ENCODE measurements around the gene SDC1. TPM values are rescaled to one million over a fixed set of nuclear protein-coding genes. Genes with fewer than 3 reads are reported as not detected.

Gene SDC1
- total and polyA plus RNA-seq, 2 of the 8 experiments (the other 6 are each of a cell fraction or from before 2014, with no cell fraction given), result 45.3 to 73.3 TPM

GRCh38 chr2:20168048-20168726, 56.7 kb downstream of the SDC1 start:
- Histone ChIP-seq H3K56ac (replicated peaks; ENCODE audit: insufficient read length, low read depth, low read length) (no peak overlapping the region), H3K23me2 (ENCODE audit: low read depth, low read length) (peaks cover 17% of the 10 kb centered on the region), H3K9me3 (ENCODE audit: insufficient read depth in 2 of 2, low read depth in 1 of 2, low read length in 1 of 2) (no peaks in the 10 kb centered on the region), H2BK15ac (ENCODE audit: low read length) (no peak overlapping the region), H3K4me1 (replicated peaks in 1 of 4; ENCODE audit: control insufficient read depth in 3 of 4, insufficient read depth in 4 of 4, low read length in 3 of 4) (peaks cover 0 to 27% (median 11%) of the 10 kb centered on the region in 4 experiments; a peak in 5 of 7 replicates), H3K79me1 (ENCODE audit: low read depth, low read length) (peaks cover 6% of the 10 kb centered on the region; the same call in 1 of the 2 replicates), H3K4me2 (ENCODE audit: insufficient read depth in 1 of 2, low read depth in 2 of 2, low read length in 2 of 2) (no peak overlapping the region), H2AFZ (ENCODE audit: low read length) (no peak overlapping the region), H2AK5ac (ENCODE audit: low read depth, low read length) (no peak overlapping the region), H4K5ac (ENCODE audit: insufficient read length, low read depth, low read length) (no peak overlapping the region), H3K18ac (ENCODE audit: extremely low read depth, low read length) (no peak overlapping the region), H3K4me3 (ENCODE audit: extremely low read depth in 1 of 4, insufficient read depth in 2 of 4, low read depth in 3 of 4, low read length in 4 of 4) (no peak overlapping the region), H3K9ac (replicated peaks in 1 of 4; ENCODE audit: extremely low read depth in 1 of 4, low read depth in 3 of 4, low read length in 3 of 4) (no peak overlapping the region), H3K27ac (ENCODE audit: low read depth, low read length) (no peak overlapping the region), H4K8ac (ENCODE audit: extremely low read depth, insufficient read depth, low read length) (no peak overlapping the region), H3K27me3 (replicated peaks in 1 of 4; ENCODE audit: control insufficient read depth in 3 of 4, extremely low read depth in 1 of 4, insufficient read depth in 3 of 4, low read length in 3 of 4) (no peaks in the 10 kb centered on the region; a peak in 1 of 7 replicates), H3K36me3 (ENCODE audit: control insufficient read depth in 2 of 4, insufficient read depth in 4 of 4, low read length in 3 of 4) (no peaks in the 10 kb centered on the region; a peak in 1 of 8 replicates), H4K20me1 (replicated peaks in 1 of 2; ENCODE audit: control insufficient read depth in 1 of 2, insufficient read depth in 2 of 2, low read length in 2 of 2) (peaks cover 0 to 15% of the 10 kb centered on the region in 2 experiments), H4K91ac (replicated peaks; ENCODE audit: insufficient read length, low read length) (no peak overlapping the region), H3K79me2 (ENCODE audit: control insufficient read depth in 1 of 2, insufficient read depth in 2 of 2, low read length in 2 of 2) (no peaks in the 10 kb centered on the region; a peak in 1 of 4 replicates), H2BK5ac (ENCODE audit: low read depth, low read length) (no peak overlapping the region), H2BK20ac (ENCODE audit: low read length) (no peak overlapping the region), H2BK12ac (ENCODE audit: low read depth, low read length) (no peak overlapping the region), H3K23ac (ENCODE audit: insufficient read length) (no peak overlapping the region), H3K4ac (replicated peaks; ENCODE audit: insufficient read length, low read depth, low read length) (no peak overlapping the region), H2BK120ac (replicated peaks; ENCODE audit: low read depth, low read length) (no peak overlapping the region), H3K14ac (ENCODE audit: insufficient read length) (no peak overlapping the region)
- DNase-seq (ENCODE audit: low read depth in 1 of 2, low spot score in 2 of 2) (no peak), FAIRE-seq (no peak)
- POLR2A ChIA-PET (ENCODE audit: partially characterized antibody), result interaction anchor here (1.3 kb wide), 1 partner anchor 22 kb away, joined by 3 read pairs; no protein-coding TSS in a partner anchor
- TF ChIP-seq SP2 (IDR thresholded peaks at IDR 0.05; ENCODE audit: low read length) (no peak), CEBPB (IDR thresholded peaks at IDR 0.05; ENCODE audit: low read depth, low read length) (no peak), POU5F1 (IDR thresholded peaks at IDR 0.05; ENCODE audit: low read depth, low read length) (no peak), KDM4A (IDR thresholded peaks at IDR 0.05; ENCODE audit: low read depth, low read length, severe bottlenecking) (no peak), HDAC2 (IDR thresholded peaks at IDR 0.05; ENCODE audit: borderline replicate concordance in 1 of 2, low read depth in 2 of 2, low read length in 2 of 2) (no peak), TAF7 (optimal IDR thresholded peaks at IDR 0.05; ENCODE audit: borderline replicate concordance, low read depth, low read length) (no peak), USF2 (IDR thresholded peaks at IDR 0.05; ENCODE audit: low read length) (no peak)
- CTCF ChIA-PET (ENCODE audit: partially characterized antibody), result interaction anchor here (0.6 to 2.5 kb wide), 12 partner anchors 10 to 143 kb away, joined by 3 to 8 read pairs (median 4); partner anchors contain the start of gene SDC1
- 88% methylated on average over 17 of the region's 17 CpGs; no CpG with 5 or more reads in 1 of the 2 experiments for WGBS, 2 experiments (ENCODE audit: extremely low coverage in 1 of 2, insufficient coverage in 1 of 2, insufficient read length in 1 of 2, insufficient replicate concordance in 2 of 2, low coverage in 1 of 2, low lambda C conversion rate in 2 of 2, missing lambda C conversion rate in 1 of 2)
